Retinal pigment epithelial cell (primary cell): ENCODE measurements around the gene LRRIQ1.
A peak's percentile ranks its signal among the peaks of the same experiment; 100 is the strongest.

Source experiments
- DNase-seq: peaks from one replicate; pipeline ENCODE4 v3.0.0-alpha.2; 2010; ENCODE audit warnings: low read depth
- H3K4me3 ChIP-seq: 2 replicates; pipeline ENCODE4 v1.5.1; 2011; ENCODE audit warnings: mild to moderate bottlenecking, low read length, control low read depth, moderate library complexity
- TF ChIP-seq, protein P1 (sequence below): conservative IDR thresholded peaks from 2 replicates; pipeline ENCODE4 v1.5.1; 2011; ENCODE audit warnings: low read depth, low read length, control low read depth, inconsistent platforms

LRRIQ1 gene

DNA sequence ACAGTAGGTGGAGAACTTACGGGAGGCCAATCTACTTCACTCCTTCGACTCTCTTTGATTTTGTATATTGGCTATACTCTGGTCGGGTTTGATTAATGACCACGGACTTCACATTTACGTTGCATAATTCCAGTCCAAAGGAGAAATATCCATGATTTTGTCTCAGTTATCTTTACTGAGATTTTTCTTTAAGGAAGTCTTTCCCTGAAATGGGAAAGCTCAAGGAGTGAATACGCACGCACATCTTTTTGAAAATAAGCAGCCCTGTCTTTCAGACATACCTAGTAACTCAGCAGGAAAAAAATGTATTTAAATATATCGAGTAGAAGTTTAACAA is 238.1 kb downstream of the LRRIQ1 start:
- TF ChIP-seq, protein P1, sequence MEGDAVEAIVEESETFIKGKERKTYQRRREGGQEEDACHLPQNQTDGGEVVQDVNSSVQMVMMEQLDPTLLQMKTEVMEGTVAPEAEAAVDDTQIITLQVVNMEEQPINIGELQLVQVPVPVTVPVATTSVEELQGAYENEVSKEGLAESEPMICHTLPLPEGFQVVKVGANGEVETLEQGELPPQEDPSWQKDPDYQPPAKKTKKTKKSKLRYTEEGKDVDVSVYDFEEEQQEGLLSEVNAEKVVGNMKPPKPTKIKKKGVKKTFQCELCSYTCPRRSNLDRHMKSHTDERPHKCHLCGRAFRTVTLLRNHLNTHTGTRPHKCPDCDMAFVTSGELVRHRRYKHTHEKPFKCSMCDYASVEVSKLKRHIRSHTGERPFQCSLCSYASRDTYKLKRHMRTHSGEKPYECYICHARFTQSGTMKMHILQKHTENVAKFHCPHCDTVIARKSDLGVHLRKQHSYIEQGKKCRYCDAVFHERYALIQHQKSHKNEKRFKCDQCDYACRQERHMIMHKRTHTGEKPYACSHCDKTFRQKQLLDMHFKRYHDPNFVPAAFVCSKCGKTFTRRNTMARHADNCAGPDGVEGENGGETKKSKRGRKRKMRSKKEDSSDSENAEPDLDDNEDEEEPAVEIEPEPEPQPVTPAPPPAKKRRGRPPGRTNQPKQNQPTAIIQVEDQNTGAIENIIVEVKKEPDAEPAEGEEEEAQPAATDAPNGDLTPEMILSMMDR = no peak
- H3K4me3 ChIP-seq = no peak overlapping the region
- DNase-seq = no peak

- TF ChIP-seq, protein P1 = no peak
- no peak overlapping the region for H3K4me3 ChIP-seq
- DNase-seq = no peak
These were observed 239.2 kb downstream of the LRRIQ1 start for GRCh38 chr12:85275374-85275773.

GRCh38 chr12:85277191-85277590 is 241.0 kb downstream of the LRRIQ1 start:
- TF ChIP-seq, protein P1 = no peak
- DNase-seq = no peak
- H3K4me3 ChIP-seq = no peak overlapping the region

DNA sequence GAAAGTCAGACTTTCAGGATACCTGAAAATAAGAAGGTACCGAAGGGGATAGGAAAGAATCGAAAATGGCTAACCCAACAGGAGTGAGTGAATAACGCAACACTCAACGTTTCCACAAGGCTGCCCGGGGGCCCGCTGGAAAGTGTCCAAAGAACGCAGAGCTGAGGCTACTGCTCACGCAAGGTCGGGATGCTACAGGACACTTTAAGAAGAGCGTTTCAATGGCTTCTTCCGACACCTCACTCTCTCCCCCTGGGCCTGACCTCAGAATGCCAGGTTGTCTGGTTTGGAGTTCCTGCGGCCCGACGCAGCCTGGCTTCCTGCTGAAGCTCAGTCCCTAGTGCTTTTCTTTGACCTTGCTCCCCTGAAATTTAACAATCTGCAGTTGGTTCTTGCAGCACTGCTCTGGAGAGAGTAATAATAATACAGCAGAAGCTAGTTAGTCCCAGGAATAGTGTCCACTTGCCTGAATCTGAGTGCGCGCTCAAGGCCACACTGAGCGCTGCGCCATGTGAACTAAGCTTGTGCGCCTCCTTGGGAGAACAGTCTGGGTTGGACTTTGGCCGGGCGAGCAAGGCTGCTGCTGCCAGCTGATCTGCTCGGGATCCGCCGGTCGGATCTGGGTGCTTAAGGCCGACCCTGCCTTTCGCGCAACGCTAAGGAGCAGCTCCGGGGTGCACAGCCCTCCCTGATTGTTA is 241.9 kb downstream of the LRRIQ1 start:
- no peak for DNase-seq
- TF ChIP-seq, protein P1 = no peak
- no peak overlapping the region for H3K4me3 ChIP-seq

DNA sequence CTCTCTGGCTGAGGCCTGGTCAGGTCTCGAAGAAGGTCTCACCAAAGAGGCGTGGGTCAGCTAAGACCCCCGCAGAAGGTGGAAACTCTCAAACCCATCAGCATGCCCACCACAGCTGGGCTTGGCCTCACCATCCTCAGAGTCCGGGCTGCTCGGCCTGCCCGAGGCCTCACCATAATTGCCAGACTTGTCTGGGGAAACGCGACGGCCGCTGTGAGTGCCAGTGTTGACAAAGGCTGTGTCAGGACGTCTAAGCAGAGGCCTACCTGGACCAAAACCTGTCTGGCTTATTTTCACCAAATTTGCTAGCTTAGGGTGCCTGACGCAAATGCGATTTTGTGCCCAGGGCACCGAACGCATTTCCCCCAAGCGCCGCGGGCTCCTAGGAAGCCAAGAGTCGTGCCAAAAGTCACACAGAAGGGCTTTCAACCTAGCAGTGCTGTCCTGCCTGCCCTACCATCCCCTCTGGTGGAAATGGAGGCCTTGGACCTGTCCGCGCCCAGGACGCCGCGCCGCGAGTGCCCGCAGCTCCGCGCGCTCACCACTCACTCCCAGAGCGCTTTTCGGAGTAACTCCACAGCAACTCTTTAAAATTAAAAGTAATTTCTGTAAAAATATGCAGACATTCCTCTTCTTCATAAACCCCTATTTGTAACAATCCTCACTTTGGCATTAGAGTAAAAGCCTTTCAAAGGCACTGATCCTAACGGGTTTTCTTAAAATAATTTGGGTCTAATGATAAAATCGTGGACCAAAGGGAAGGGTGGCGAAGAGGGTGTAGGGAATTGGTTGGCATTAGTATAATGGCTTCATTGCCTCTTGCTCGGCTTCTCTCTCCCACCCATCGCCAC is 242.7 kb downstream of the LRRIQ1 start:
- DNase-seq = no peak
- peak overlapping the region; percentile 62 for H3K4me3 ChIP-seq
- TF ChIP-seq, protein P1 = no peak

DNA sequence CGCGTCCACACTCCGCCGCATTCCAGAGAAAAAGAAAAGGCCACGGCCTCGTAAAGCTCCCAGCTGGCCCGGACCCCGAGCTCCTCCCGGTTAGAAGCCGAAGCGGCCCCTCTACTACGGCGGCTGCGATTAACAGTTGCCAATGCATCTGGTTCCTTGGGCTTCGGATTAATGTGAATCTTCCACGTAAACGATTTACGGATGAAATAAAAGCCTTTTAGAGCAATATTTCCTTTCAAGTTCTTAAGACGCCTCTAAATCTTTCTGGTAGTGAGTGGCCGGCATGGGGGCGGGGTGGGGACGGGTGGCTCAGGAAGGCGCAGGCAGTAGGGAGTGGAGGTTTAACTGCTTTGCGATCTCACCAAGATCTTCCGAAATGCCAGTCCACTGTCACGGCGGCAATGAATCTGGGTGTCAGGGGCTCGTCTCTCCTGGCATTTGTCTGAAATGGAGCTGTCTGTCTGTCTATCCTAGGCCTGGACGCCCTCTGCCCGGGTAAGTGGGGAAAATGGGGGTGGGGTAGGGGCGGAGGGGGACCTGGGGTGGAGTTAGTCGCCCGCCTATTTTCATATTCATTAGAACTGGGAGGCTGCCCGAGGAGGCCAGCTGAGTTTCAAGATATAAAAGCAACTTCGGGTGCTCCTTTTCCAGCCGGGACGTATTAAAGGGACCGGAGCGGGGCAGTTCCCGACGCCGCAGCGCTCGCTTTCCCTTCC is 243.5 kb downstream of the LRRIQ1 start:
- TF ChIP-seq, protein P1 = no peak
- DNase-seq = no peak
- peak overlapping the region; percentile 62 for H3K4me3 ChIP-seq
